DMS53 treated with DMSO at 0.1 percent for 48 hours (cell line): ENCODE data around the gene CABLES1.
"Not testable (repeated sequence)": the region's sequence is repeated elsewhere in the genome, so short reads cannot be mapped to it uniquely, and the experiment has no call there.

Source experiments
- DNase-seq: peaks from one replicate; lab custom pipeline; 2025; ENCODE audit not compliant: unreplicated experiment; lab: John Stamatoyannopoulos, UW

The CABLES1 gene

GRCh38 chr18:23141104-23141999 is 6.1 kb downstream of the CABLES1 start:
- DNase-seq: no peak

DNA sequence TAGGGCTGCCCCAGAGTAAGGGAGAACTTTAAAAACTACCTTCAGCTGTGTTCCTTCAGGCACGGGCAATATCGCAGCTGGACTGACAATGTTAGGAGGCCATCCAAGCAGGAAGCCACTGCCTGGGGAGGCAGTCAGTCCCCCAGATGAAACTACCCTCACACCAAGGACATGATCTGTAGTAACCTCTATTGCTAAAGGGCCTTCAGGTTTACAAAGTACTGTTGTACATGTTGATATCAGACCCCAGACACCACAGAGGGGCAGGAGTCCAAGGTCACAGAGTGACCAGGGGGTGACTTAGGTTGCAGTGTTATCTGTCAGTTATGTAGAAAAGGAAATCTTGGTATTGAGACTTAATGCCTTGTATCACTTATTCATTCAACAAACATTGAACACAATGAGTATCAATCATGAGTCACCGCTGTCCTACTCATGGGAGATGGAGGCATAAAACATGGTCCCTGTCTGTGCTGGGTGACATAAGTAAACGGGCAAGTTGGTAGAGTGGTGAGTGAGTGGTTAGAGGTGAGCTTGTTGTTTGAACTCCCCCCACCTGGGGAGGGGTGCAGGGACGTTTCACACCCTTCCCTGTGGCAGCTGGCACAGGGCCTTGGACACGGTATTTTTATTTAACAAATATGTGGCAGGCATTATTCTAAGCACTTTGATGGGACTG is 7.1 kb downstream of the CABLES1 start:
- DNase-seq: no peak

GRCh38 chr18:23143016-23143814 is 7.9 kb downstream of the CABLES1 start:
- DNase-seq: peak; percentile 5

- DNase-seq: no peak
Measured at GRCh38 chr18:23143815-23144261, 8.6 kb downstream of the CABLES1 start.

DNA sequence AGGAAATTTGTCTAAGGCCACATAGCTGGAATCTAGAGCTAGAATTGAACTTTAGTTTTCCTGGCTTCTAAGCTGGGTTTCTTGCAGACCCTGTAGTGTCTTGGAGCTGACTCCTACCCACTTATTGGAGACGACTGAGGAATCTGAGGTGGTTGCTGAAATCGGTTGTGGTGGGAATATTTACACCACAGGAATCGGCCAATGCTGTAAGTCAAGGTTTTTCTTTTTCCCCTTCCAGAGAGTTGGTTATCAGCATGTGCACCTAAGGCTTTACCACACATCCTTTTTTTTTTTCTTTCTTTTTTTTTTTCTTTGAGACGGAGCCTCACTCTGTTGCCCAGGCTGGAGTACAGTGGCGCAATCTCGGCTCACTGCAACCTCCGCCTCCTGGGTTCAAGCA is 9.4 kb downstream of the CABLES1 start:
- DNase-seq: no peak

GRCh38 chr18:23145621-23146020 is 10.3 kb downstream of the CABLES1 start:
- no peak for DNase-seq

- no peak for DNase-seq
Measured at GRCh38 chr18:23146861-23147469, 11.7 kb downstream of the CABLES1 start.

DNA sequence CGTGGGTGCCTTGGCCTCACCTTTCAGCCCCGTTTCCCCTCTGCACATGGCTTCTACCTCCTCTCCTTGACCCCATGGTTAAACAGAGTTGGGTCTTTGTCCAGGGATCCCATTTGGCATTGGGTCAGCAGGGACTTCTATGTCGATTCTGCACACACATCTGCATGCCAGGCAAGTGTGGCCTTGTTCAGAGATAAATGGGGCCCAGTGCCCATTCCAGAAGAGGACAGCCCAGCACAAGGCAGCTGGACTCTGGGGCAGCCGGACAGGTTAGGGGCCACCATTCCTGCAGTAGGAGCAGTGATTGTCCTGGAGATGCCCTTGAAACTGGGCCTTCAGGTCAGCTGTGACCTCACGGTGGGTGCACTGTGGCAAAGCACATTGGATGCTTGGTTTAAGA is 13.1 kb downstream of the CABLES1 start:
- DNase-seq: no peak

- no peak for DNase-seq
Measured at GRCh38 chr18:23149570-23149969, 14.3 kb downstream of the CABLES1 start.

- DNase-seq: no peak
Measured at GRCh38 chr18:23151414-23152099, 16.3 kb downstream of the CABLES1 start.

DNA sequence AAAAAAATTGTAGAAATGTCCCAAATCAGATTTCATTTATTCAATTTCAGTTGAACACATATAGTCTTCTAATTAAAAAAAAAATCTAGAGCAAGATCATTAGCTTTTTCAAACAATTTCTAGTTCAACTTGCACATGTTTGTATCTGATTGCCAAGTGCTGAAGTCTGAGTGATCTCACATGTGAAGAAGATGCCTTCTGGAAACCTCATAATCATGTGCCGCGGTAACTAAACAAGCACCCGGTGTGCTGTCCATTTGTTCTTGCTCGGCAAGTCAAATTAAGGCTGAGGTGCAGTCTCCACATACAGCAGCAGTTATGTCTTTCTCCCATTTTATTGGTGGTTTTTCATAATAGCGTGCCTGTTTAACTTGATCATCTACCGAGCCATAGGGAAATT is 18.7 kb downstream of the CABLES1 start:
- DNase-seq: no peak

DNA sequence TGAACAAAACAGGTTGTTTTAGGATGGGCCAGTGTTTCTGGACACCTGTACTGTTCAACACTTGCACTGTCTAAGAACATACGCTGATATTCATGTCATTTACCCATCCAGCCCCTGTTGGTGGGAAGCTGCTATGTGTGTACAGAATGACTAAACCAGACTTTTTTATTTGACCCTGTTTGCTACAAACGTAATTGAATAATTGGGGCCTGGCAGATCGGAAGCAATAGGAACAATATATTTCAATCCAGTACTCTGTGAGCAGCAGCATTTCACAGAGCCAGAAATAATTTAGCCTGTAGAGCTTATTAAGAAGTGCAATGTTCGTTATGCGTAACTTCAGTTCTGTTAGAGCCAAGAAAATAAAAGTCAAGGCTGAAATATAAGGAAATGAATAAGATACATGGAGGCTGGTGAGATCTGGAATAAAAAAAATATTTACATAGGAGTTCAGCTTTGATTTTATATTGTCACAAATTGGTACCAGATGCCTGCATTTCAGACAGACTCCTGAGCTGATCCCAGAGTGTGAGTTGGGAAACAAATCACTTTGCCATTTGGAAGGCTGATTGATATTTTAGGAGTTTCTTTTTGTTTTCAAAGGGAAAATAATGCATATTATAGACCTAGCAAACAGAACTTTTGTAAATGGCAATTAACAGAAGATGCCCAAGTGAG is 19.7 kb downstream of the CABLES1 start:
- DNase-seq: no peak

GRCh38 chr18:23155537-23155936 is 20.3 kb downstream of the CABLES1 start:
- DNase-seq: no peak

DNA sequence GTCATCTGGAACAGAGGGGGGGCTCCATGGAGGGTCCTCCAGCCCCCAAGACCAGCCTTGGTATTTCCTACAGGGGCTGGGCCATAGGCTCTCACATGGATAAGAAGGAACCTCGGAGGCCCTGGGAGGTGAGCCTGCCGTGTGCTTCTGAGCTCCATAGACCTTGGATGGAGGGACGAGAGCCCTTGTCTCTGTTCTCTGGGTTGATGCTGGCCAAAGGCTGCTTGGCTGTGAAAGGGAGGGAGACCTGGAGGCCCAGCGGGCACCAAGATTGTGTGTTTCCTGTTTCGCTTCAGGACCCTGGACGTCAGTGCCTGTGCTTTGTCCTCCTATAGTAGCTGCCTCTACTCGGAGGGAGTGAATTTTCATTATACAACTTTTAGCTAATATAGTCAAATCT is 20.8 kb downstream of the CABLES1 start:
- no peak for DNase-seq

DNA sequence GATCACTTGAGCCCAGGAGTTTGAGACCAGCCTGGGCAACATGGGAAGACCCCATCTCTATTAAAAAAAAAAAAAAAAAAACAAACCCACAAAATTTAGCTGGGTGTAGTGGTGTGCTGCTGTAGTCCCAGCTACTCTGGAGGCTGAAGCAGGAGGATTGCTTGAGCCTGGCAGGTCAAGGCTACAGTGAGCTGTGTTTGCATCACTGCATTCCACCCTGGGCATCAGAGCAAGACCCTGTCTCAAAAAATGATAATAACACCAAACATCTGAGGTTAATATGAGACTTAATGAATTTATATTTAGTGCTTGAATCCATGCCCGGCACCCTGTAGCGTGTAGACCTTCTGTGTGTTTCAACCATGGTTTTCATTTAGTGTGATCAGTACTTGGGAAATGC is 22.8 kb downstream of the CABLES1 start:
- DNase-seq: no peak

- not testable (repeated sequence) for DNase-seq
Measured at GRCh38 chr18:23158884-23159283, 23.6 kb downstream of the CABLES1 start.

- DNase-seq: no peak
Measured at GRCh38 chr18:23159344-23159743, 24.1 kb downstream of the CABLES1 start.

GRCh38 chr18:23162473-23162872 is 27.2 kb downstream of the CABLES1 start:
- DNase-seq: no peak

- DNase-seq: no peak
Measured at GRCh38 chr18:23163786-23164533, 28.7 kb downstream of the CABLES1 start.
